Chondrocyte (in vitro differentiated cells): ENCODE data around the gene OGFOD2. TPM values are rescaled to one million over a fixed set of nuclear protein-coding genes. Genes with fewer than 3 reads are reported as not detected.

Source experiments
- DNase-seq: peaks from one replicate; pipeline ENCODE4 v3.0.0; 2021; ENCODE audit warnings: mixed read lengths, low spot score
- H3K27ac Mint-ChIP-seq: one replicate; pipeline ENCODE4 v1.8.0; 2021; ENCODE audit warnings: mild to moderate bottlenecking, moderate library complexity, mixed read lengths; ENCODE audit not compliant: unreplicated experiment
- H3K27me3 Mint-ChIP-seq: 2 replicates; pipeline ENCODE4 v1.8.0; 2021; ENCODE audit warnings: low read depth, mixed read lengths
- H3K36me3 Mint-ChIP-seq: 2 replicates; pipeline ENCODE4 v1.8.0; 2021; ENCODE audit warnings: low read depth, mixed read lengths
- H3K4me1 Mint-ChIP-seq: 2 replicates; pipeline ENCODE4 v1.8.0; 2021; ENCODE audit warnings: low read depth, mild to moderate bottlenecking, mixed read lengths
- H3K4me3 Mint-ChIP-seq: one replicate; pipeline ENCODE4 v1.8.0; 2021; ENCODE audit warnings: mild to moderate bottlenecking, moderate library complexity, mixed read lengths; ENCODE audit not compliant: unreplicated experiment
- H3K9me3 Mint-ChIP-seq: 2 replicates; pipeline ENCODE4 v1.8.0; 2021; ENCODE audit warnings: low read depth, mixed read lengths
- total RNA-seq: library from RNA; stranded (reverse); gene quantifications from 3 replicates; pipeline ENCODE4 v1.2.1, GENCODE V29; 2021
- TF ChIP-seq, protein P1 (sequence below): fragments of 200-600 bp; sonication (generic); IDR thresholded peaks from 2 replicates; pipeline ENCODE4 v1.5.0; 2021; ENCODE audit warnings: antibody characterized with exemption, mild to moderate bottlenecking, moderate library complexity

OGFOD2 gene
- total RNA-seq, 1 donor from 2014 or later = 12.0 TPM

- TF ChIP-seq, protein P1, sequence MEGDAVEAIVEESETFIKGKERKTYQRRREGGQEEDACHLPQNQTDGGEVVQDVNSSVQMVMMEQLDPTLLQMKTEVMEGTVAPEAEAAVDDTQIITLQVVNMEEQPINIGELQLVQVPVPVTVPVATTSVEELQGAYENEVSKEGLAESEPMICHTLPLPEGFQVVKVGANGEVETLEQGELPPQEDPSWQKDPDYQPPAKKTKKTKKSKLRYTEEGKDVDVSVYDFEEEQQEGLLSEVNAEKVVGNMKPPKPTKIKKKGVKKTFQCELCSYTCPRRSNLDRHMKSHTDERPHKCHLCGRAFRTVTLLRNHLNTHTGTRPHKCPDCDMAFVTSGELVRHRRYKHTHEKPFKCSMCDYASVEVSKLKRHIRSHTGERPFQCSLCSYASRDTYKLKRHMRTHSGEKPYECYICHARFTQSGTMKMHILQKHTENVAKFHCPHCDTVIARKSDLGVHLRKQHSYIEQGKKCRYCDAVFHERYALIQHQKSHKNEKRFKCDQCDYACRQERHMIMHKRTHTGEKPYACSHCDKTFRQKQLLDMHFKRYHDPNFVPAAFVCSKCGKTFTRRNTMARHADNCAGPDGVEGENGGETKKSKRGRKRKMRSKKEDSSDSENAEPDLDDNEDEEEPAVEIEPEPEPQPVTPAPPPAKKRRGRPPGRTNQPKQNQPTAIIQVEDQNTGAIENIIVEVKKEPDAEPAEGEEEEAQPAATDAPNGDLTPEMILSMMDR = no peak
- Mint-ChIP-seq H3K9me3 (no peaks in the 10 kb centered on the region), H3K4me3 (no peak overlapping the region), H3K36me3 (no peaks in the 10 kb centered on the region), H3K27ac (peak overlapping the region; percentile 99), H3K4me1 (peaks cover 41% of the 10 kb centered on the region), H3K27me3 (no peaks in the 10 kb centered on the region)
- DNase-seq = peak; percentile 77
These were observed 1.6 kb downstream of the OGFOD2 start for GRCh38 chr12:122976648-122976975.

GRCh38 chr12:122977153-122977552 is 2.1 kb downstream of the OGFOD2 start:
- TF ChIP-seq, protein P1 = no peak
- DNase-seq = no peak
- peak overlapping the region; percentile 36 for H3K27ac Mint-ChIP-seq
- H3K9me3 Mint-ChIP-seq = no peaks in the 10 kb centered on the region
- no peaks in the 10 kb centered on the region for H3K36me3 Mint-ChIP-seq
- no peak overlapping the region for H3K4me3 Mint-ChIP-seq
- H3K4me1 Mint-ChIP-seq = peaks cover 47% of the 10 kb centered on the region
- no peaks in the 10 kb centered on the region for H3K27me3 Mint-ChIP-seq

- no peak for DNase-seq
- TF ChIP-seq, protein P1 = no peak
- no peak overlapping the region for H3K4me3 Mint-ChIP-seq
- no peaks in the 10 kb centered on the region for H3K9me3 Mint-ChIP-seq
- H3K4me1 Mint-ChIP-seq = peaks cover 53% of the 10 kb centered on the region
- H3K27me3 Mint-ChIP-seq = no peaks in the 10 kb centered on the region
- H3K36me3 Mint-ChIP-seq = no peaks in the 10 kb centered on the region
- H3K27ac Mint-ChIP-seq = peak overlapping the region; percentile 59
These were observed 2.8 kb downstream of the OGFOD2 start for GRCh38 chr12:122977655-122978392.

DNA sequence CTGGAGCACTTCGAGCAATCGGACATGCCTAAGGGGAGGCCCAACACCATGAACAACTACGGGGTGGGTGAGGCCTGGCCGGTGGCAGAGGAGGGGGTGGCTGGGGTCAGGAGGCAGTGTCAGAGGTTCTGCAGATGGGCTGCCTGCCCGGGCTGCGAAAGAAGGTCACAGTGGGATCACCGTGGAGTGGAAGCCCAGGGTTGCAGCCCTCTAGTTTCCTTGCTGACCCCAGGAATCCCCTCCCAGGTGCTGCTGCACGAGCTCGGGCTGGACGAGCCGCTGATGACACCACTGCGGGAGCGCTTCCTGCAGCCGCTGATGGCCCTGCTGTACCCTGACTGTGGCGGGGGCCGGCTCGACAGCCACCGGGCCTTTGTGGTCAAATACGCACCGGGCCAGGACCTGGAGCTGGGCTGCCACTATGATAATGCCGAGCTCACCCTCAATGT is 3.5 kb downstream of the OGFOD2 start:
- DNase-seq = no peak

GRCh38 chr12:122979001-122979907 is 4.2 kb downstream of the OGFOD2 start:
- Mint-ChIP-seq H3K27ac (peak overlapping the region; percentile 84), H3K4me1 (peaks cover 63% of the 10 kb centered on the region)

More for the DNA sequence above, 3.5 kb downstream of the OGFOD2 start:
- Mint-ChIP-seq H3K4me1 (peaks cover 60% of the 10 kb centered on the region), H3K36me3 (no peaks in the 10 kb centered on the region), H3K4me3 (no peak overlapping the region), H3K27ac (peak overlapping the region; percentile 59), H3K9me3 (no peaks in the 10 kb centered on the region), H3K27me3 (no peaks in the 10 kb centered on the region)
- TF ChIP-seq, protein P1 = no peak

More at GRCh38 chr12:122979001-122979907, 4.2 kb downstream of the OGFOD2 start:
- H3K36me3 Mint-ChIP-seq = no peaks in the 10 kb centered on the region
- H3K9me3 Mint-ChIP-seq = no peaks in the 10 kb centered on the region
- TF ChIP-seq, protein P1 = no peak
- no peak for DNase-seq
- H3K4me3 Mint-ChIP-seq = peak overlapping the region; percentile 90
- no peaks in the 10 kb centered on the region for H3K27me3 Mint-ChIP-seq
